K562 (cell line): ENCODE data around the gene SCN1B. TPM values are rescaled to one million over a fixed set of nuclear protein-coding genes. Genes with fewer than 3 reads are reported as not detected.
A peak's percentile ranks its signal among the peaks of the same experiment; 100 is the strongest.

Experiments used
- ATAC-seq: fragments of 200-7000 bp; cut with Tn5 transposase; 3 replicates; pipeline ENCODE4 v1.9.1; 2020; ENCODE audit warnings: moderate library complexity
- BruUV-seq: library from RNA; stranded (reverse); fragments of 400-500 nt; replicated peaks from 2 replicates; lab custom pipeline; 2021; lab: Mats Ljungman, UMichigan
- CTCF ChIA-PET: fragments of 300-600 bp; formaldehyde crosslinking; extraction: SDS; loops from one replicate; lab custom pipeline; 2021; ENCODE audit warnings: low intra/inter-chr PET ratio; lab: Yijun Ruan, JAX
- POLR2A ChIA-PET: fragments of 300-600, 350-650 bp; sonication (Branson Sonifier 250); formaldehyde crosslinking; extraction: SDS; loops from one replicate; lab custom pipeline; 2021; ENCODE audit warnings: antibody characterized with exemption, inconsistent platforms; lab: Yijun Ruan, JAX
- DNase-seq, 4 experiments: peaks; one replicate each; pipeline versions ENCODE4 v3.0.0 to v3.0.0-alpha.2; 2011 to 2018; ENCODE audit warnings: low spot score in 3 of 4, mixed read lengths in 3 of 4; ENCODE audit errors: extremely low read depth in 1 of 4
- FAIRE-seq: peaks from 2 replicates; lab custom pipeline; 2011; peaks lifted over from hg19 to GRCh38; lab: Jason Lieb, UNC
- H2AFZ ChIP-seq: 2 replicates; pipeline ENCODE4 v1.6.0; 2011; ENCODE audit warnings: low read depth, low read length, control low read depth, inconsistent platforms
- H3K27ac ChIP-seq: fragments of 200-600 bp; 3 replicates; pipeline ENCODE4 v1.8.0; 2011; ENCODE audit warnings: low read depth, mild to moderate bottlenecking, control low read depth, inconsistent platforms, low read length, moderate library complexity, mixed read lengths; ENCODE audit errors: extremely low read depth
- H3K27me3 ChIP-seq, 2 experiments: fragments of 300-600 bp in 1 of 2; 2 replicates in 1 of 2; 3 replicates in 1 of 2; pipeline versions ENCODE4 v1.6.0 to v1.8.0; 2011; ENCODE audit warnings: inconsistent platforms in 2 of 2, low read length in 2 of 2, mild to moderate bottlenecking in 1 of 2, mixed read lengths in 1 of 2, moderate library complexity in 1 of 2; ENCODE audit not compliant: control insufficient read depth in 2 of 2, insufficient read depth in 2 of 2
- H3K36me3 ChIP-seq: fragments of 300-600 bp; 3 replicates; pipeline ENCODE4 v1.8.0; 2011; ENCODE audit warnings: mild to moderate bottlenecking, low read length, inconsistent platforms; ENCODE audit not compliant: control insufficient read depth, insufficient read depth
- H3K4me1 ChIP-seq, 2 experiments: fragments of 200-600 bp in 1 of 2; replicated peaks in 1 of 2; 2 replicates in 1 of 2; 3 replicates in 1 of 2; pipeline versions ENCODE4 v1.5.1 to v1.8.0; 2011; ENCODE audit warnings: inconsistent platforms in 2 of 2, low read length in 2 of 2, mild to moderate bottlenecking in 1 of 2, mixed read lengths in 1 of 2, moderate library complexity in 1 of 2; ENCODE audit not compliant: control insufficient read depth in 2 of 2, insufficient read depth in 2 of 2
- H3K4me2 ChIP-seq: 2 replicates; pipeline ENCODE4 v1.6.1; 2011; ENCODE audit warnings: low read length, control low read depth, inconsistent platforms, mixed read lengths; ENCODE audit not compliant: insufficient read depth
- H3K4me3 ChIP-seq: fragments of 200-600 bp; sonication (generic), shearing (Covaris generic); 2 replicates; pipeline ENCODE4 v1.5.1; 2016; ENCODE audit warnings: control low read depth, inconsistent platforms
- H3K79me2 ChIP-seq: fragments of 200-600 bp; 3 replicates; pipeline ENCODE4 v1.8.0; 2011; ENCODE audit warnings: low read length, inconsistent platforms; ENCODE audit not compliant: control insufficient read depth, insufficient read depth
- H3K9ac ChIP-seq, 2 experiments: 2 replicates each; pipeline versions ENCODE4 v1.6.0 to v1.6.1; 2011; ENCODE audit warnings: low read depth in 2 of 2, low read length in 2 of 2, control low read depth in 1 of 2, inconsistent platforms in 1 of 2, mild to moderate bottlenecking in 1 of 2, mixed read lengths in 1 of 2; ENCODE audit not compliant: insufficient read depth in 1 of 2
- H3K9me1 ChIP-seq: one replicate; pipeline ENCODE4 v1.6.0; 2011; ENCODE audit warnings: inconsistent platforms, mild to moderate bottlenecking, low read length, moderate library complexity; ENCODE audit not compliant: control insufficient read depth, insufficient read depth
- H3K9me3 ChIP-seq: replicated peaks from 2 replicates; pipeline ENCODE4 v1.5.1; 2011; ENCODE audit warnings: low read depth, low read length, inconsistent platforms; ENCODE audit not compliant: control insufficient read depth, insufficient read depth
- H4K20me1 ChIP-seq: replicated peaks from 2 replicates; pipeline ENCODE4 v1.6.1; 2011; ENCODE audit warnings: low read length, inconsistent platforms, mixed read lengths; ENCODE audit not compliant: control insufficient read depth, insufficient read depth
- CBFB ChIP-seq: sonication (generic); formaldehyde crosslinking; IDR thresholded peaks from 2 replicates; pipeline ENCODE4 v1.4.0; 2020; ENCODE audit warnings: mild to moderate bottlenecking, missing genetic modification reagents
- E2F4 ChIP-seq: sonication (generic); formaldehyde crosslinking; IDR thresholded peaks from 2 replicates; pipeline ENCODE4 v1.8.0; 2022; ENCODE audit warnings: mild to moderate bottlenecking, low read depth, missing genetic modification reagents
- EGR1 ChIP-seq: fragments of 450-650 bp; conservative IDR thresholded peaks from 2 replicates; pipeline ENCODE4 v1.6.1; 2017; ENCODE audit warnings: mild to moderate bottlenecking
- KLF16 ChIP-seq: IDR thresholded peaks from 2 replicates; pipeline ENCODE4 v1.6.1; 2016; ENCODE audit warnings: antibody characterized with exemption
- NFIC ChIP-seq: fragments of 450-650 bp; IDR thresholded peaks from 2 replicates; pipeline ENCODE4 v1.6.1; 2017; ENCODE audit warnings: mild to moderate bottlenecking, inconsistent platforms
- RBBP5 ChIP-seq: fragments of 200-600 bp; sonication (generic); IDR thresholded peaks from 2 replicates; pipeline ENCODE4 v1.6.1; 2012; ENCODE audit warnings: borderline replicate concordance, mild to moderate bottlenecking, low read length, control low read depth, inconsistent platforms; ENCODE audit not compliant: insufficient read depth, poor library complexity, severe bottlenecking
- RBM14 ChIP-seq: fragments of 200-400 bp; formaldehyde crosslinking; IDR thresholded peaks from 2 replicates; pipeline ENCODE4 v1.6.1; 2018; ENCODE audit warnings: low read depth, mild to moderate bottlenecking, low read length, moderate library complexity, borderline replicate concordance; ENCODE audit not compliant: insufficient read depth
- SMARCB1 ChIP-seq: IDR thresholded peaks from 2 replicates; pipeline ENCODE4 v1.6.1; 2011; ENCODE audit warnings: improper control_type of control experiment, low read depth; ENCODE audit not compliant: insufficient read length
- ZNF140 ChIP-seq: fragments of 250-450 bp; sonication (Bioruptor Pico); IDR thresholded peaks from 2 replicates; pipeline ENCODE4 v1.8.0; 2021; ENCODE audit warnings: moderate library complexity, mild to moderate bottlenecking, inconsistent platforms
- WGBS: fragments of 100-300 bp; shearing (Covaris generic); methylation state at CpG from one replicate; pipeline ENCODE4 v1.1.6; 2016; ENCODE audit warnings: low coverage, mixed read lengths; ENCODE audit not compliant: insufficient coverage; ENCODE audit errors: missing lambda C conversion rate; 5-methylcytosine and 5-hydroxymethylcytosine counted together
- in situ Hi-C: fragments of 300-500 bp; cut with MboI; formaldehyde crosslinking; loops from 4 replicates; pipeline ENCODE4 v1.15.0; 2018; ENCODE audit warnings: inconsistent platforms, mixed read lengths
- intact Hi-C: fragments of 100-400 bp; cut with micrococcal nuclease; formaldehyde crosslinking; loops from 2 replicates; pipeline ENCODE4 v1.14.2; 2022
- polyA plus RNA-seq, 8 experiments: library from polyadenylated mRNA; depleted of rRNA in 4 of 8; stranded (reverse) in 5 of 8; unstranded in 3 of 8; fragments of >200 nt; fragmentation: Nextera tagmentation in 2 of 8; fragmentation: Illumina TruSeq in 1 of 8; extraction: Ambion mirVana in 2 of 8; extraction: Trizol in 1 of 8; gene quantifications; 2 replicates each; pipeline versions ENCODE4 v1.2.1 to v1.2.3, GENCODE V29; 2011 to 2014; ENCODE audit warnings: inconsistent platforms in 1 of 8, missing spikeins in 1 of 8
- total RNA-seq, 7 experiments: library from RNA; depleted of rRNA in 6 of 7; stranded (reverse); fragments of >200 nt in 6 of 7; fragmentation: Illumina TruSeq in 2 of 7; extraction: Trizol in 2 of 7; gene quantifications; 2 replicates each; pipeline versions ENCODE4 v1.2.1 to v1.2.3, GENCODE V29; 2011 to 2021; ENCODE audit warnings: low replicate concordance in 1 of 7
- TF ChIP-seq, protein P1 (sequence below): fragments of 450-650 bp; conservative IDR thresholded peaks from 2 replicates; pipeline ENCODE4 v1.6.1; 2016; ENCODE audit warnings: missing genetic modification characterization, low read depth, mild to moderate bottlenecking, missing compliant biosample characterization, moderate library complexity
- TF ChIP-seq, protein P2 (sequence below): fragments of 450-650 bp; formaldehyde crosslinking; IDR thresholded peaks from 2 replicates; pipeline ENCODE4 v1.4.0; 2022; ENCODE audit warnings: mild to moderate bottlenecking, moderate library complexity

The SCN1B gene
- total and polyA plus RNA-seq, 9 of the 15 experiments (the other 6 are each of a cell fraction or from before 2014, with no cell fraction given), result 0.03 to 2.5 (median 0.91) TPM

DNA sequence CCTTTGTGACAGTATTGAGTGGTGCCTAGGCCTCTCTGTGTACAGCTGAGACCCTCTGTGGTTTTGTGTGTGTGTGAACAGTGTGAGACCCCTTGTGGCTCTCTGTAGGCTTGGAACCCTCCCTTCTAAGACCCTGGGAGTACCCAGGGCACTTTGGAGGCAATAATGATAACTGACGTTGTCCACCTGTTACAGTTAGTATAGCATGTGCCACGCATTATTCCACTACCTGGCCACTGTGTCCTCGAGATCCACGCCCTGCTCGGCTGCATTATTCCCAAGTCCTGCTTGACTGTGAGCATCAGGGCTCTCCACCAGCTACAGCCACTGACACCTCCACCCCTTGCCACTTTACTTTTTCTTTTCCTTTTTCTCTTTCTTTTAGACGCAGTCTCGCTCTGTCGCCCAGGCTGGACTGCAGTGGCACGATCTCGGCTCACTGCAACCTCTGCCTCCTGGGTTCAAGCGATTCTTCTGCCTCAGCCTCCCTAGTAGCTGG, 28.2 kb upstream of the SCN1B start:
- in situ Hi-C loops (no loop called here), intact Hi-C loops (no loop called here)
- POLR2A ChIA-PET, result no interaction called here
- Histone ChIP-seq H3K4me3 (no peak overlapping the region), H3K4me1 (peaks cover 27 to 50% of the 10 kb centered on the region in 2 experiments), H3K27ac (no peak overlapping the region; the same call in 2 of the 3 replicates), H3K4me2 (peak overlapping the region; percentile 37), H3K27me3 (no peaks in the 10 kb centered on the region), H4K20me1 (peaks cover 6% of the 10 kb centered on the region), H3K79me2 (peaks cover 69% of the 10 kb centered on the region), H3K9ac (peak overlapping the region; percentile 70 to 76; a peak in 3 of 4 replicates), H3K9me1 (no peaks in the 10 kb centered on the region), H2AFZ (no peak overlapping the region), H3K9me3 (no peaks in the 10 kb centered on the region), H3K36me3 (peaks cover 48% of the 10 kb centered on the region; the same call in 2 of the 3 replicates)
- DNase-seq (no peak), FAIRE-seq (no peak), ATAC-seq (no peak)
- WGBS, result 90% methylated on average over 10 of the region's 11 CpGs
- no TSS peak for BruUV-seq
- TF ChIP-seq ZNF140 (no peak), RBM14 (no peak), RBBP5 (no peak), KLF16 (no peak), E2F4 (CRISPR knock-in tag) (no peak), SMARCB1 (no peak), NFIC (no peak), EGR1 (no peak), CBFB (CRISPR knock-in tag) (no peak)
- TF ChIP-seq, protein P1, sequence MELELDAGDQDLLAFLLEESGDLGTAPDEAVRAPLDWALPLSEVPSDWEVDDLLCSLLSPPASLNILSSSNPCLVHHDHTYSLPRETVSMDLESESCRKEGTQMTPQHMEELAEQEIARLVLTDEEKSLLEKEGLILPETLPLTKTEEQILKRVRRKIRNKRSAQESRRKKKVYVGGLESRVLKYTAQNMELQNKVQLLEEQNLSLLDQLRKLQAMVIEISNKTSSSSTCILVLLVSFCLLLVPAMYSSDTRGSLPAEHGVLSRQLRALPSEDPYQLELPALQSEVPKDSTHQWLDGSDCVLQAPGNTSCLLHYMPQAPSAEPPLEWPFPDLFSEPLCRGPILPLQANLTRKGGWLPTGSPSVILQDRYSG, result no peak
- TF ChIP-seq, protein P2, sequence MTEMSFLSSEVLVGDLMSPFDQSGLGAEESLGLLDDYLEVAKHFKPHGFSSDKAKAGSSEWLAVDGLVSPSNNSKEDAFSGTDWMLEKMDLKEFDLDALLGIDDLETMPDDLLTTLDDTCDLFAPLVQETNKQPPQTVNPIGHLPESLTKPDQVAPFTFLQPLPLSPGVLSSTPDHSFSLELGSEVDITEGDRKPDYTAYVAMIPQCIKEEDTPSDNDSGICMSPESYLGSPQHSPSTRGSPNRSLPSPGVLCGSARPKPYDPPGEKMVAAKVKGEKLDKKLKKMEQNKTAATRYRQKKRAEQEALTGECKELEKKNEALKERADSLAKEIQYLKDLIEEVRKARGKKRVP, result no peak
- CTCF ChIA-PET, result no interaction called here
